ENCODE results near the gene SLC25A17. TPM values are rescaled to one million over a fixed set of nuclear protein-coding genes. Genes with fewer than 3 reads are reported as not detected.
A peak's percentile ranks its signal among the peaks of the same experiment; 100 is the strongest.
"Not testable (repeated sequence)": the region's sequence is repeated elsewhere in the genome, so short reads cannot be mapped to it uniquely, and the experiment has no call there.

SLC25A17 gene
- polyA plus RNA-seq, 1 donor (not counting 4 experiments of a cell fraction or from before 2014, with no cell fraction given): 40.0 TPM

- FAIRE-seq (peak; percentile 70), DNase-seq (ENCODE audit: low read depth, low spot score) (no peak)
- no peak overlapping the region for H2AFZ ChIP-seq (ENCODE audit: control insufficient read depth, low read length)
Observed at GRCh38 chr22:40721266-40721665, 97.9 kb downstream of the SLC25A17 start.

GRCh38 chr22:40720538-40721256, 98.4 kb downstream of the SLC25A17 start:
- no peak overlapping the region for H2AFZ ChIP-seq (ENCODE audit: control insufficient read depth, low read length)
- H3K27me3 ChIP-seq (ENCODE audit: control insufficient read depth, extremely low read depth, insufficient read depth, low read length): no peaks in the 10 kb centered on the region
- no peak for TF ChIP-seq CTCF (optimal IDR thresholded peaks at IDR 0.05 in 1 of 3, IDR thresholded peaks at IDR 0.05 in 1 of 3, conservative IDR thresholded peaks at IDR 0.05 in 1 of 3; ENCODE audit: extremely low read depth in 1 of 3, insufficient read depth in 2 of 3, low read length in 3 of 3)
- no peak for TF ChIP-seq EZH2 (IDR thresholded peaks at IDR 0.05; ENCODE audit: low read length)
- dilution Hi-C loops (cut with MboI; ENCODE audit: extremely low pct_ligation_motif_present, low sequenced_read_pairs): no loop called here
- no peaks in the 10 kb centered on the region for H3K79me2 ChIP-seq (ENCODE audit: control insufficient read depth, insufficient read depth, low read length)
- FAIRE-seq: peak; percentile 57
- H4K20me1 ChIP-seq (ENCODE audit: control insufficient read depth, extremely low read depth, insufficient read depth, low read length): no peaks in the 10 kb centered on the region
- no peaks in the 10 kb centered on the region for H3K36me3 ChIP-seq (ENCODE audit: control insufficient read depth in 2 of 2, extremely low read depth in 1 of 2, insufficient read depth in 2 of 2, low read length in 2 of 2)
- no peak overlapping the region for H3K27ac ChIP-seq (ENCODE audit: control insufficient read depth, insufficient read depth, low read length)
- H3K4me3 ChIP-seq (ENCODE audit: control insufficient read depth in 2 of 3, extremely low read depth in 1 of 3, insufficient read depth in 2 of 3, low read depth in 1 of 3, low read length in 3 of 3): no peak overlapping the region
- peaks cover 4% of the 10 kb centered on the region for H3K4me1 ChIP-seq (ENCODE audit: control insufficient read depth, extremely low read depth, insufficient read depth, low read length)
- no peak for DNase-seq (ENCODE audit: low read depth, low spot score)
- no peak overlapping the region for H3K4me2 ChIP-seq (ENCODE audit: control insufficient read depth, extremely low read depth, insufficient read depth, low read depth, low read length)
- H3K9ac ChIP-seq (ENCODE audit: control insufficient read depth, extremely low read depth, insufficient read depth, low read length): no peak overlapping the region
- no peaks in the 10 kb centered on the region for H3K9me3 ChIP-seq (ENCODE audit: control insufficient read depth, low read depth, low read length)
- no peaks in the 10 kb centered on the region for H3K9me1 ChIP-seq (ENCODE audit: control insufficient read depth, extremely low read depth, insufficient read depth, low read length)

More at GRCh38 chr22:40721266-40721665, 97.9 kb downstream of the SLC25A17 start:
- dilution Hi-C loops (cut with MboI; ENCODE audit: extremely low pct_ligation_motif_present, low sequenced_read_pairs): no loop called here
- Histone ChIP-seq H3K4me3 (ENCODE audit: control insufficient read depth in 2 of 3, extremely low read depth in 1 of 3, insufficient read depth in 2 of 3, low read depth in 1 of 3, low read length in 3 of 3) (no peak overlapping the region), H3K4me1 (ENCODE audit: control insufficient read depth, extremely low read depth, insufficient read depth, low read length) (peaks cover 4% of the 10 kb centered on the region), H3K9me1 (ENCODE audit: control insufficient read depth, extremely low read depth, insufficient read depth, low read length) (no peaks in the 10 kb centered on the region), H3K79me2 (ENCODE audit: control insufficient read depth, insufficient read depth, low read length) (no peaks in the 10 kb centered on the region), H3K9ac (ENCODE audit: control insufficient read depth, extremely low read depth, insufficient read depth, low read length) (no peak overlapping the region), H3K4me2 (ENCODE audit: control insufficient read depth, extremely low read depth, insufficient read depth, low read depth, low read length) (no peak overlapping the region), H3K36me3 (ENCODE audit: control insufficient read depth in 2 of 2, extremely low read depth in 1 of 2, insufficient read depth in 2 of 2, low read length in 2 of 2) (no peaks in the 10 kb centered on the region), H3K27me3 (ENCODE audit: control insufficient read depth, extremely low read depth, insufficient read depth, low read length) (no peaks in the 10 kb centered on the region), H3K27ac (ENCODE audit: control insufficient read depth, insufficient read depth, low read length) (no peak overlapping the region), H4K20me1 (ENCODE audit: control insufficient read depth, extremely low read depth, insufficient read depth, low read length) (no peaks in the 10 kb centered on the region), H3K9me3 (ENCODE audit: control insufficient read depth, low read depth, low read length) (no peaks in the 10 kb centered on the region)
- TF ChIP-seq CTCF (optimal IDR thresholded peaks at IDR 0.05 in 1 of 3, IDR thresholded peaks at IDR 0.05 in 1 of 3, conservative IDR thresholded peaks at IDR 0.05 in 1 of 3; ENCODE audit: extremely low read depth in 1 of 3, insufficient read depth in 2 of 3, low read length in 3 of 3) (no peak), EZH2 (IDR thresholded peaks at IDR 0.05; ENCODE audit: low read length) (no peak)

GRCh38 chr22:40720156-40720537, 99.0 kb downstream of the SLC25A17 start:
- H3K27ac ChIP-seq (ENCODE audit: control insufficient read depth, insufficient read depth, low read length); H3K9me3 ChIP-seq (ENCODE audit: control insufficient read depth, low read depth, low read length); H3K4me1 ChIP-seq (ENCODE audit: control insufficient read depth, extremely low read depth, insufficient read depth, low read length); H3K4me3 ChIP-seq (ENCODE audit: control insufficient read depth in 2 of 3, extremely low read depth in 1 of 3, insufficient read depth in 2 of 3, low read depth in 1 of 3, low read length in 3 of 3); H3K36me3 ChIP-seq (ENCODE audit: control insufficient read depth in 2 of 2, extremely low read depth in 1 of 2, insufficient read depth in 2 of 2, low read length in 2 of 2); H3K9me1 ChIP-seq (ENCODE audit: control insufficient read depth, extremely low read depth, insufficient read depth, low read length); H3K79me2 ChIP-seq (ENCODE audit: control insufficient read depth, insufficient read depth, low read length); H2AFZ ChIP-seq (ENCODE audit: control insufficient read depth, low read length); H3K9ac ChIP-seq (ENCODE audit: control insufficient read depth, extremely low read depth, insufficient read depth, low read length); H4K20me1 ChIP-seq (ENCODE audit: control insufficient read depth, extremely low read depth, insufficient read depth, low read length); dilution Hi-C loops (cut with MboI; ENCODE audit: extremely low pct_ligation_motif_present, low sequenced_read_pairs); FAIRE-seq; H3K27me3 ChIP-seq (ENCODE audit: control insufficient read depth, extremely low read depth, insufficient read depth, low read length); DNase-seq (ENCODE audit: low read depth, low spot score); H3K4me2 ChIP-seq (ENCODE audit: control insufficient read depth, extremely low read depth, insufficient read depth, low read depth, low read length): not testable (repeated sequence)
